ENCODE results near the gene CCS.
A peak's percentile ranks its signal among the peaks of the same experiment; 100 is the strongest.
"Not testable (repeated sequence)": the region's sequence is repeated elsewhere in the genome, so short reads cannot be mapped to it uniquely, and the experiment has no call there.

CCS gene, protein sequence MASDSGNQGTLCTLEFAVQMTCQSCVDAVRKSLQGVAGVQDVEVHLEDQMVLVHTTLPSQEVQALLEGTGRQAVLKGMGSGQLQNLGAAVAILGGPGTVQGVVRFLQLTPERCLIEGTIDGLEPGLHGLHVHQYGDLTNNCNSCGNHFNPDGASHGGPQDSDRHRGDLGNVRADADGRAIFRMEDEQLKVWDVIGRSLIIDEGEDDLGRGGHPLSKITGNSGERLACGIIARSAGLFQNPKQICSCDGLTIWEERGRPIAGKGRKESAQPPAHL

DNA sequence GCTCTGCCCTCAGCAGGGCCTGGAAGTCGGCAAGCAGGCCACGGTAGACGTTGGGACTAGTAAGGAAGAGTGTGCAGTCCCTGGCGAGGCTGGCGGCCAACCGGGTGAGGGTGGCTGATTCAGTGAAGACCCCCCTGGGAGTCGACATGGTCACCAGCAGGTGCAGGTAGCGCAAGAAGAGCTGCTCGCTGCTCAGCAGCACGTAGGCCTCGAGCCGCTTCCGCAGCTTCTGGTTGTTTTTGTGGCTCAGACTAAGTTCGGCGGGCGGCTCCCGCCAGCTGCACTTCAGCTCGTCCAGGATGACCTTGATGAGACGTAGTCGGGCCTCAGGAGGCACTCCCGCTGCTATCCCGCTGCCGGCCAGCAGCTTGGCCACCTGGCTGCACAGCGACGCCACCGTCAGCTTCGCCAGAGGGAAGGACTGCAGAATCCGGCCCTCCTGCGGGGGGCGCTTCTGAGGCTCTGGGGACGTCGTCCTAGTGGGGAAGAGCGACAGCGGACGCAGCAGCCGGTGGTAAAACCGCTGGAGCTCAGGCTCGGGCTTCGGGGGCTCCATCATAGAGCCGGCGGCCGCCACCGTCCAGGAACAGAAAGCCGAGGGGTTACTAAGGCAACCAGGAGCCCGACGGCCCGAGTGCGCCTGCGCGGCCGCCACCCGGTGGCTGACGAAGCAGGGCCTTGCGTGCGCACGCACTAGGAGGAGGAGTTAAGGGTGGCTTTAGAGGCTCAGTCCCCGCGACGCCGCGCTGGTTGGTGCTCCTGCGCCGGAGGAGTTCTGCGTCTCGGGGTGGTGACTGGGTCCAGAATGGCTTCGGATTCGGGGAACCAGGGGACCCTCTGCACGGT lies at the start of gene CCS, which contains the start of gene CCDC87:
Gene CCS (plus strand): TSS at position 729 of the 846 bp plus-strand sequence. CDS start 77 bp downstream, at position 806.
Gene CCDC87 (minus strand): TSS at position 607 of the 846 bp plus-strand sequence. CDS start 48 bp downstream, at position 559.
- peak; percentile 100 for DNase-seq (ENCODE audit: low spot score)

DNA sequence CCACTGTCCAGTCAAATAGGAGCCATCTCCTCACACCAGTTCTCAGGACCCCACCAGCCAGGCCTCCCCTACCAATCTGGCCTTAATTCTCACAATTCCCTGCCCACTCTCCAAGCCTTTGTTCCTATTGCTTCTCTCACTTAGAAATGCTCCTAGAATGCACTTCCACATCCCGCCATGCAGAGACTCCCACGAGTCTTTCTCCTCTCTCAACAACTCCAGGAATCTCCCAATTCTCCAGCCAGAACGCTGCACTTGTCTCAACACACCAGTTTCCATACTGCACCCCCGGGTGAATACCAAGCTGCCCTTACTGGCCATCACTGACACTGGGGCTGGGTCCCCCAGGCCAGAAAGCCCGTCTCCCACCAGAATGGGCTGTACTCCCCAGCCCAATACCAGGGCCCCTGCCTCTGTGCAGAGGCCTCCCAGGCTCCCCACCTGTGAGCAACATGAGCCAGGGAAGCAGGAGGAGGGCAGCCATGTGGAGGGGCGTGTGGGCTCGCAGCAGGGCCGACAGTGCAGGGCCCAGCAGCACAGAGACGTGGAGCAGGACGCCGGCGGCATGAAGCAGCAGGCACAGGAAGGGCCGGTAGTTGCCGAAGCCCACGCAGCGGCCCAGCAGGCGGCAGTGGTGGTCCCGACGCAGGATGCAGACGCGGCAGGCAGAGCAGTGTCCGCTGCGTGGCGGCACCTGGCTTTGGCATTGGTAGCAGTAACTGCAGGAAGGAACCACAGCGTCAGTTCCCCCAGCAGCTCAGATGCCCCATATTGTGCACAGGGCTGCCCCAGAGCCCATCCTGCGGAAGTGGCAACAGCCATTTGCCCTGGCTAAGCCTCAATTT lies 49.5 kb upstream of the CCS start:
- peak; percentile 31 for DNase-seq (ENCODE audit: low spot score)

DNA sequence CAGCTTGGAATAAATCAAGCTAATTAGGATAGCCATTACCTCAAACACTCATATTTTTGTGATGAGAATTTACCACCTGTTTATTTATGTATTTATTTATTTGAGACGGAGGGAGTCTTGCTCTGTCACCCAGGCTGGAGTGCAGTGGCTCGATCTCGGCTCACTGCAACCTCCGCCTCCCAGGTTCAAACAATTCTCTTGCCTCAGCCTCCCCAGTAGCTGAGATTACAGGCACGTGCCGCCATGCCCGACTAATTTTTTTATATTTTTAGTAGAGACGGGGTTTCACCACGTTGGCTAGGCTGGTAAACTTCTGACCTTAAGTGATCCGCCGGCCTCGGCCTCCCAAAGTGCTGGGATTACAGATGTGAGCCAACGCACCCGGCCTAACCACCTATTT lies 48.0 kb upstream of the CCS start:
- DNase-seq (ENCODE audit: low spot score), result not testable (repeated sequence)

DNA sequence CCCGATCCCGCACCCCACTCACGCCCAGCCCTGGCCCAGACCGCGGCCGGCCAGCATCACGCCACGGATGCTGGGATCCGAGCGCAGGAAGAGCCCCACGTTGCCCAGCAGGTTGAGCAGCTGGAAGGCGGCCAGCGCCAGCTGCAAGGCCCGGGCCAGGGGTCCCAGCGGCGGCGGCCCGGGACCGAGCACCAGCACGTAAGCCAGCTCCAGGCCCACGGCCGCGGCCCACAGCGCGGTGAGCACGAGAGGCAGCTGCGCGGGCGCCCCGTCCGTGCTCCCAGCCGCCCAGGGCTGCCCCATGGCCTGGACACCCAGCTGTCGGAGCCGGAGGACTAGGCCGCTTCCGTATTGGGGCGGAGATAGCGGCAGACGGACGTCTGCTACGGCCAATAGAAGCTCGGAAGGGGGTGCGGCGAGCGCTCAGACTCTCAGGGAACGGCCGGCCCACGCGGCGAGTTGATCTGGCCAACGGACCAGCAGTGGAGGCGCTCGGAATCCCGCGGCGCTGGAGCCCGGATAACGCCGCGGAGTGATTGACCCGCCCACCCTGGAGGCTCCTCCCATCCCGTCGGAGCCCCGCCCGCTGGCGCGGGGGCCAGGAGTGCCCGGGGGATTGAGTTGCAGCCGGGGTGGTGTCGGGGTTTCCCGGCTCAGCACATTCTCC lies 47.2 kb upstream of the CCS start, which contains the start of gene ZDHHC24:
Gene ZDHHC24 (minus strand): TSS at position 348 of the 667 bp plus-strand sequence. CDS start 45 bp downstream, at position 303.
- peak; percentile 99 for DNase-seq (ENCODE audit: low spot score)

DNA sequence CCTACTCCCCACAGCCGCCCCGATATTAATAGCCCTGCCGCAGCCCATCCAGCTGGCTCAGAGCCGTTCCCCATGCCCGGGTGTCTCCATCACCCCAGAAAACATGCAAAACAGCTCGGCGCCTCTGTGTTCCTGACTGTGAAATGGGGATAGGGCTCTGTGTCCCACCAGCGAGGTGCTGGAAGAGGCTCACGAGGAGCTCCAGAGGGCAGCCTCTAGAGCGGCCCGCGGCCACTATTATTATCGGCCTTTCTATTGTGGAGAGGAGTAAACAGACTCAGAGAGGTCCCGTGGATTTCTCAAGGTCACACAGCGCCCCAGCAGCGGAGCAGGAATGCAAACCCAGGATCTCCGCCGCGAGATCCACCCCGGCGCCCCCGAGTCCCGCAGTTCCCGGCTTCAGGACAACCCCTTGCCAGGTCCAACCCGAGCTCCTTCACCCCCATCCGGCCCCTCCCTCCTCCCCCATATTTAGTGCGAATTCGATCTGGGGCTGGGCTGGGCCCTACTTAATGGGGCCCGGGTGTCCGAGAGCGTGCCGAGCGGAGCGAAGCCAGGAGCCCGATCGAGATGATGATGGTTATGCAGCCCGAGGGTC lies 46.5 kb upstream of the CCS start, which contains the start of gene ACTN3:
Gene ACTN3 (plus strand): TSS at position 536 of the 598 bp plus-strand sequence. CDS start 35 bp downstream, at position 571.
- peak; percentile 28 for DNase-seq (ENCODE audit: low spot score)

DNA sequence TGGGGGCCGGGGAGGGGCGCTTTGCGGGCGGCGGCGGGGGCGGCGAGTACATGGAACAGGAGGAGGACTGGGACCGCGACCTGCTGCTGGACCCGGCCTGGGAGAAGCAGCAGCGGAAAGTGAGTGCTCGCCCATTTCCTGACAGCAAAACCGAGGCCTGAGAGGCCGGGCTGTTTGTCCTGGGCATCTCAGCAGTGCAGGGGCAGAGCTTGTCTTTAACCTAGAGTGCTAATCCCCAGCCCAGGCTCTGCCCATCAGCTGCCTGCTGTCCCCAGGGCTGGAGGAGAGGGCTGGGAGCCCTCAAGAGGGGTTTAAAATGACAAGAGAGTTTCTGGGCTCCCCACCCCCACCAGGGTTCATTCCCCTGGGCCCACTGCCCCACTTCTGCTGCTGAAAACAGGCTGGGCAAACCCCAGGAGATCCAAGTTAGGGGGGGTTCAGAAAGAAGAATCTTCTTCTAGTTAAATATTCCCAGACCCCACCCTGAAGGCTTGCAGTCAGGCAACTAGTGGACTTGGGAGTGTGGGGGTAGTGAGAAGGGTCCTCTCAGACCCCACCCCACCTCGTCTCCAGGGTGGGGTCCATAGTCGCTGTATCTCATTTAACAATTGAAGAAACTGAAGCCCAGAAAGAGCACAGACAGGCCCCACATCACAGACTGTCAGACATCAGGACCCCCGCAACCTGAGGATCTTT lies 45.9 kb upstream of the CCS start:
- no peak for DNase-seq (ENCODE audit: low spot score)

DNA sequence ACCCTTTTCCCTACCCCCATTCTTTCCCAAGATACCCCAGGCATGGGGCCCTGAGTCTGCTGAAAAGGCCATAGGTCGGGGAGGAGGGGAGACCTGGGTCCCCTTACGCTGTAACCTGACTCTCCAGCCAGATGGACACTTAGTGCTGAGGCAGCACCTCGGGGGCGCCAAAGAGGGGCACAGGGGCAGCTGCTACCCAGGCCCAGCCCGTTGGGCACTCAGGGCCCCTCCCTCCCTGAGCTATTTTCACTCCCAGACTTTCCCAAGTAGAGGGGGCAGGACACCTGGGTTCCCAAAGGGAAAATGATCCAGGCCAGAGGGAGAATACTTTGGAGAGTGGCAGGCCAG lies 45.3 kb upstream of the CCS start:
- no peak for DNase-seq (ENCODE audit: low spot score)

DNA sequence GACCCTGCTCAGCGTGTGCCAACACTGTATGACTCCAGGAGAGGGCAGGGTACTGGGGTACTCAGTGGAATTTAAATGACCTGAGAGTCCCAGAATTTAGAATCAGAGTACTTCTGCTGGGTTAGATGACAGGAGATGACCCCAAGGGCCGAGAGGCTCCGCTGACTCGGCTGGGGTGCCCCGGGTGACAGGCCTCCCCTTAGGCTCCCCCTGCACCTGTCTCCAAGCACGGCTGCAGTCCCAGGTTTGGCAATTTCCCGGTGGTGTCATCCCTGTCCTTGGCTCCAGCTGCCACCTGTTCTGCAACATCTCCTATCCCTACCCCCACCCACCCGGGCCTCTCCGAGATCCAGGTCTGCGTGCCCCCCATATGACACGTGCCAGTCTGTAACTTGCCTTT lies 44.9 kb upstream of the CCS start:
- DNase-seq (ENCODE audit: low spot score), result no peak

DNA sequence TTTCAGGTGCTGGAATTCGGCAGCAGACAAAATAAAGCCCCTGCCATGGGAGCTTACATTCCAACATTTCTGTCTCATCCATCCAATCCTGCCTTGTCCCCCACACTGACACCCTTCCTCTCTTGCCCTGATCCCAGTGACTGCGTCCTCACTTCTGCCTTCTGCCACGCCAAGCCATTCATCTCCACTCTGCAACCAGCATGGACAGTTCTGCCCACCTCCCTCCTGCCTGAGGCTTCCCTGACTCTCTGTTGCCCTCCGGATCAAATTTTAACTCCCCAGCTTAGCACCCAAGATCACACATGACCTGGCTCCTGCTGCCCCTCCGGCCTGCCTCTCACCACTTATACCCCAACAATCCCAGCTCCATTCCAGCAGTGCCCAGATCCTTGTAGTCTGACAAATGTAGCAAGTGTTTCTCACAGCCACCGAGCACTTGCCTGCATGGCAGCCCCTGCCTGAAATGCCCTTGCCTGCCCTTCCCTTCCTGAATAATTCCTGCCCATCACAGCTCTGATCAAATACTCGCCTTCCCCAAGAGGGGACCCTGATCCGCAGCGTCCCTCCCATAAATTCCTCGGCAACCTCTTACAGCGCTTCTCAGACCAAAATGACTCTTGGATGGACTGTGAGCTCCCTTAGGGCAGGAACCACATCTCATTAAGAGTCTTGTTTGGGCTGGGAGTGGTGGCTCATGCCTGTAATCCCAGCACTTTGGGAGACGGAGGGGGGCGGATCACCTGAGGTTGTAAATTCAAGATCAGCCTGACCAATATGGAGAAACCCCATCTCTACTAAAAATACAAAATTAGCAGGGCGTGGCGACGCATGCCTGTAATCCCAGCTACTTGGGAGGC lies 44.0 kb upstream of the CCS start:
- DNase-seq (ENCODE audit: low spot score), result no peak

DNA sequence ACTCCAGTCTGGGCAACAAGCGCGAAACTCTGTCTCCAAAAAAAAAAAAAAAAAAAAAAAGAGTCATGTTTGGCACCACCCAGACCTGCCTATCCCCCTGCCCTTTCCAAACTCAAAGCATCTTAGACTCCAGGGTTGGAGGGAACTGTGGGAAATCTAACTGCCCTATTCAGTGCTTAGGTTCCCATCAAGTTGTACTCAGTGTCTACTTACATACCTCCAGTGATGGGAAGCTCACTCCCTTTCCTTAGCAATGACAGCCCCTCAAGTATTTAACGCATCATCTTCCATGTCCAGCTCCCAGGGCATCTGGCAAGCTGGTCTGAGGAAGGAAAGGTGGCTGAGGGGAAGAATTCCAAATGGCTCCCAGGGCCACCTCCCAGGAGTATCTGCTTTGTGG lies 43.3 kb upstream of the CCS start:
- no peak for DNase-seq (ENCODE audit: low spot score)

DNA sequence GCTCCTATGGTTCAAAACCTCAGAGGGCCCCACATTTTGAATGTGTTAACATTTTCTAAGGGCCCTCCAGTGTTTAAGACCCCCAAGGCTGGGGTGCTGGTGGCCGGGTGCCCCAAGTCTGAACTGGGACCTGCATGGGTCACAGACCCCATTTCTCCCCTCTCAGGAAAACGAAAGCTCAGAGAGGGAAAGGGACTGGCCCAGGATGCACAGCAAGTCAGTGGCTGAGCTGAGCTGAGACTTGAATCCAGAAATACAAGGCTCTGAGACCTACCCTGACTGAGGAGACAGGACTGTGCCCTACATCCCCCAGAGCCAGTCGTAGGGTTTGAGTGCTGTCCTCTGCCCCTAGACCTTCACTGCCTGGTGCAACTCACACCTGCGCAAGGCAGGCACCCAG lies 42.1 kb upstream of the CCS start:
- no peak for DNase-seq (ENCODE audit: low spot score)

DNA sequence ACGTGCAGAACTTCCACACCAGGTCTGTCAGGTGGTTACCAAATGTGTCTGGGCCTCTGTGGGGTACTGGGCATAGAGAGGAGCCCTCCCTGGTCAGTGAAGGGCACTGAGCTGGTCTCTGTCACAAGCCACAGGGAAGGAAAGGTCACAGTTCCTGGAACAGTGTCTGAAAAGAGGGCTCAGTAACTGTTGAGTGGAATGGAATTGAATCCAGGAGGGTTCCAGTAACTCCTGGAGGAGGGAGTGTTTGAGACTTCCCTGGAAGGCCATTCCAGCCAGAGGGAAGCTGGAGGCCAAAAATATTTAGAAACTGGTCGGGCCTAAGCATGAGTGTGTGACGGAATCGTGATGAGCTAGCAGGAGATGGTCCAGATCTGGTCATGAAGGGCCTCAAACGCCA lies 38.4 kb upstream of the CCS start:
- DNase-seq (ENCODE audit: low spot score), result no peak

DNA sequence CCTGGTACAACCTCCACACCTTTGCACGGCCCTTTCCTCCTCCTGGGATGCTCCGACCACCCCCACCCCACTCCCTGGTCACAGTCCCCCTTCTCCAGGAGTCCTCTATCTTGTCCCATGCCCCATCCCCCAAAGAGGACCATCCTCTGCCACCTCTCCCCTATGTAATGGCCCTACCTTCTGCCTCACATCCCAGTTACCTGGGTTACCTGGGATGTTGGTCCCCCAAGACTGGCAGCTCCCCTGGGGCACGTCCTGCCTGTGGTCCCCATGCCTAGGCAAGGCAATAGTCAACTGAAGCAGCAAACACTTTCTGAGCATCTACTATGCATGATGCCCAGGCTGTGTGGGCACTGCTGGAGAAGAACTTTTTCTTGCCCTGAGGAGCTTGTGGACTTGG lies 37.6 kb upstream of the CCS start:
- DNase-seq (ENCODE audit: low spot score), result no peak

DNA sequence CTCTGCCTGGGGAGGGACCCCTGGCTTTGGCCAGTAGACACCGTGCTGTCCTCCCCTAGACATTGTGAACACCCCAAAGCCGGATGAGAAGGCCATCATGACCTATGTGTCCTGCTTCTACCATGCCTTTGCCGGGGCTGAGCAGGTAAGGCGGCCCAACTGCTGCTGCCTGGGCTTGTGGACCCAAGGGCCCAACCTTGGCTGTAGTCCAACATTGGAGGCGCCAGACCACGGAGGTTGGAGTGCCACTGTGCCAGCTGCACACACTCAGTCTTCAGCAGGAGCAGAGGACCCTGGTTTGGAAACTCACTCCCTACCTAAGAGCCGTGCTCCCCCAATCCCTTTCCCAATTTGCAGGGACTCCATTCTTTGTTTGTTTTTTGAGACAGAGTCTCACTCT lies 36.9 kb upstream of the CCS start:
- no peak for DNase-seq (ENCODE audit: low spot score)

DNA sequence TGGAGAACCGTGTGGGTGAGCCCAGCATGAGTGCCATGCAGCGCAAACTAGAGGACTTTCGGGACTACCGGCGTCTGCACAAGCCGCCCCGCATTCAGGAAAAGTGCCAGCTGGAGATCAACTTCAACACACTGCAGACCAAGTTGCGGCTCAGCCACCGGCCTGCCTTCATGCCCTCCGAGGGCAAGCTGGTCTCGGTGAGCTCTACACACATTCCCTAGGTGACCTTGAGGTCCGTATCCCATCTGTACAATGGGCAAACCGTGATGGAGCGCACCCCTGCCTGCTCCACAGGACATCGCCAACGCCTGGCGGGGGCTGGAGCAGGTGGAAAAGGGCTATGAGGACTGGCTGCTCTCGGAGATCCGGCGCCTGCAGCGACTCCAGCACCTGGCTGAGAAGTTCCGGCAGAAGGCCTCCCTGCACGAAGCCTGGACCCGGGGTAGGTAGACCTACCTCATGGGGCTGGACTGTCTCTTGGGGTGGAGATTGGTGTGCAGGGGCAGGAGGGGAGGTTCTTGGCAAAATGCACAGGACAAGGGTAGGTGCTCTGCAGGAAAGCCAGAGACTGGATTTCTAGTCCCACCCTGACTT lies 35.2 kb upstream of the CCS start:
- no peak for DNase-seq (ENCODE audit: low spot score)

DNA sequence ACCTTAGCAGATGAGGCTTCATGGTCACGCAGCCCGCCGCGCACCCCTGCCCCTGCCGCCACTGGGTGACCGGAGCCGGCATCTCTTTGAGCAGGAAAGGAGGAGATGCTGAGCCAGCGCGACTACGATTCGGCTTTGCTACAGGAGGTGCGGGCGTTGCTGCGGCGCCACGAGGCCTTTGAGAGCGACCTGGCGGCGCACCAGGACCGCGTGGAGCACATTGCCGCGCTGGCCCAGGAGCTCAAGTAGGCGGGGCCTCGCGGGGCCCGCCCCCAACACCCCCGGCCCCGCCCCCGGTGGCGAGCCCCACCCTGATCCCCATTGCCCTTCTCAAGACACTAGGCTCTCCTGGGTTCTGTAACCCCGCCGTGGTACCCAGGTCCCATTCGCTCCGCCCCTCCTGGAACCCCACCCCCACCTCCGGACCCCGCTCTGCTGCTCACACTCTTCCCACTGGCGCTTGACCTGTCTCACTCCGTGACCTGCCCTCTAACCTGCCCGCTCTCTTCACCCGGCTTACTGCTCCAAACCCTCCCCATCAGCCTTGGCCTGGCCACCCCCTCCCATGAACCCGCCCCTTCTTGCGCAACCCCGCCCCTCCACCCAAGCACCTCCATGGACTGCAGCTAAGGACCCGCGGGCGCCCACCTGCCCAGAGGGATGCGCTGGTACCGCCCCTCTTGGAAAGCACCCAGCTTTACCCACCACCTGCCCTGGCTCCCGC lies 33.7 kb upstream of the CCS start:
- DNase-seq (ENCODE audit: low spot score), result peak; percentile 35

DNA sequence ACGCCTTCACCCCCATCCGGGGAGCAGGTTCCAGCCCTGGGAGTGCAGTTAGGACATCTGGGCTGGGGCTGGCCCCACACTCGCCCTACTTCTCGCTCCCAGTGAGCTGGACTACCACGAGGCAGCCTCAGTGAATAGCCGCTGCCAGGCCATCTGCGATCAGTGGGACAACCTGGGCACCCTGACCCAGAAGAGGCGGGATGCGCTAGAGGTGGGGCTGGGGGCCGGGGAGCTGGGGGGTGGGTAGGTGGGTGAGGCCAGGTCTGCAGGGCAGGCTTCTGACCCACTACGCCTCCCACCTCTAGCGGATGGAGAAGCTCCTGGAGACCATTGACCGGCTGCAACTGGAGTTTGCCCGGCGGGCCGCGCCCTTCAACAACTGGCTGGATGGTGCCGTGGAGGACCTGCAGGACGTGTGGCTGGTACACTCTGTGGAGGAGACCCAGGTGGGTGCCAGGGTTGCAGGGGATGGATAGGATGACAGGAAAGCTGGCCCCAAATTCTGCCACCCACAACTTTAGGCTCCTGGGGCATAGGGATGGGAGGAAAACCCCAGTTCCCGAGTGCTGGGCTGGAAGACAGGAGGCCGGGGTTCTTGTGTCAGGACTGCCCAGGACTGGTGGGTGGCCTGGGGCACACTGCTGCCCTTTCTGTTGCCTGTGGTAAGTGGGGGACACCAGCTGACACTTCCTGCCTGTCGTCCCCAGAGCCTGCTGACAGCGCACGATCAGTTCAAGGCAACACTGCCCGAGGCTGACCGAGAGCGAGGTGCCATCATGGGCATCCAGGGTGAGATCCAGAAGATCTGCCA lies 32.9 kb upstream of the CCS start:
- DNase-seq (ENCODE audit: low spot score), result no peak

All from AG08395 (cell line).